HepG2 (cell line): ENCODE data around the gene SLC15A3.

Experiments used
- CHD2 ChIP-seq: IDR thresholded peaks from 2 replicates; pipeline ENCODE4 v1.6.1; 2011; ENCODE audit warnings: low read depth, low read length, improper control_type of control experiment
- RAD21 ChIP-seq: fragments of 450-650 bp; formaldehyde crosslinking; IDR thresholded peaks from 2 replicates; pipeline ENCODE4 v1.5.0; 2020; ENCODE audit warnings: mild to moderate bottlenecking
- RAD51 ChIP-seq: fragments of 450-650 bp; IDR thresholded peaks from 2 replicates; pipeline ENCODE4 v1.6.1; 2016; ENCODE audit warnings: borderline replicate concordance
- SNAPC2 ChIP-seq: sonication (generic); formaldehyde crosslinking; IDR thresholded peaks from 2 replicates; pipeline ENCODE4 v1.8.1; 2022; ENCODE audit warnings: mild to moderate bottlenecking, missing genetic modification reagents
- ZEB1 ChIP-seq: IDR thresholded peaks from 2 replicates; pipeline ENCODE4 v1.6.1; 2012; ENCODE audit warnings: mild to moderate bottlenecking, low read depth, inconsistent platforms; ENCODE audit not compliant: insufficient replicate concordance

DNA sequence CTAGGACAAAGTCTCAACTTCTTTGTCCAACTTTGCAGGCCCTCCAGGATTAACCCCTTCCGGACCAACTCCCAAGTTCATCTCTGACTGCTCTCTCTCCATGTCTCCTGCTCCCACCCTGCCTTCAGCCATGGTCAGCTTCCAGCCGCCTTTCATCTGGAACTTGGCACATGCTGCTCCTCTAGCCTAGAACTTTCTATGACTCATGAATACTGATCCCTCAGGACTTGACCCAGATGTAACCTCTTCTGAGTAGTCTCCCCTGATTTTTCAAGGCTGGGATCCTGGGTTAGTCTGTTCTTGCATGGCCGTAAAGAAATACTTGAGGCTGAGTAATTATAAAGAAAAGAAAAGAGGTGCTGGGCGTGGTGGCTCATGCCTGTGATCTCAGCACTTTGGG is 5.2 kb upstream of the SLC15A3 start:
- TF ChIP-seq RAD51, result no peak
- TF ChIP-seq ZEB1, result no peak
- TF ChIP-seq SNAPC2, result no peak
- no peak for TF ChIP-seq CHD2
- TF ChIP-seq RAD21 (CRISPR knock-in tag), result no peak
